NB4 (cell line): ENCODE results near the gene SPATA31C1.
"Not testable (repeated sequence)": the region's sequence is repeated elsewhere in the genome, so short reads cannot be mapped to it uniquely, and the experiment has no call there.

Source experiments
- MYC ChIP-seq: IDR thresholded peaks from 2 replicates; pipeline ENCODE4 v1.6.1; 2011; ENCODE audit warnings: low read depth, low read length
- POLR2A ChIP-seq: IDR thresholded peaks from 2 replicates; pipeline ENCODE4 v1.6.1; 2011; ENCODE audit warnings: mild to moderate bottlenecking; ENCODE audit not compliant: insufficient read length; ENCODE audit errors: extremely low read depth
- TF ChIP-seq, protein P1 (sequence below): IDR thresholded peaks from one replicate; pipeline ENCODE4 v1.5.1; 2012; ENCODE audit warnings: low read depth, low read length
- TF ChIP-seq, protein P2 (sequence below): IDR thresholded peaks from 2 replicates; pipeline ENCODE4 v1.6.1; 2011; ENCODE audit warnings: low read depth, low read length

DNA sequence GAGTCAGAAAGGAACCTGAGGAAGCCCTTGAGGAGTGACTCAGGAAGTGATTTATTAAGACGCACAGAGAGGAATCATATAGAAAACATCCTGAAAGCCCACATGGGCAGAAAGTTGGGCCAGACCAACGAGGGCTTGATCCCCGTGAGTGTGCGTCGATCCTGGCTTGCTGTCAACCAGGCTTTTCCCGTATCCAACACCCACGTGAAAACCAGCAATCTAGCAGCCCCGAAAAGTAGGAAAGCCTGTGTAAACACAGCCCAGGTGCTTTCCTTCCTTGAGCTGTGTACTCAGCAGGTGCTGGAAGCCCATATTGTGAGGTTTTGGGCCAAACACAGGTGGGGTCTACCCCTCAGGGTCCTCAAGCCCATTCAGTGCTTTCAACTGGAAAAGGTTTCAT is 3.8 kb downstream of the SPATA31C1 start:
- not testable (repeated sequence) for TF ChIP-seq MYC, POLR2A
- TF ChIP-seq, protein P1, sequence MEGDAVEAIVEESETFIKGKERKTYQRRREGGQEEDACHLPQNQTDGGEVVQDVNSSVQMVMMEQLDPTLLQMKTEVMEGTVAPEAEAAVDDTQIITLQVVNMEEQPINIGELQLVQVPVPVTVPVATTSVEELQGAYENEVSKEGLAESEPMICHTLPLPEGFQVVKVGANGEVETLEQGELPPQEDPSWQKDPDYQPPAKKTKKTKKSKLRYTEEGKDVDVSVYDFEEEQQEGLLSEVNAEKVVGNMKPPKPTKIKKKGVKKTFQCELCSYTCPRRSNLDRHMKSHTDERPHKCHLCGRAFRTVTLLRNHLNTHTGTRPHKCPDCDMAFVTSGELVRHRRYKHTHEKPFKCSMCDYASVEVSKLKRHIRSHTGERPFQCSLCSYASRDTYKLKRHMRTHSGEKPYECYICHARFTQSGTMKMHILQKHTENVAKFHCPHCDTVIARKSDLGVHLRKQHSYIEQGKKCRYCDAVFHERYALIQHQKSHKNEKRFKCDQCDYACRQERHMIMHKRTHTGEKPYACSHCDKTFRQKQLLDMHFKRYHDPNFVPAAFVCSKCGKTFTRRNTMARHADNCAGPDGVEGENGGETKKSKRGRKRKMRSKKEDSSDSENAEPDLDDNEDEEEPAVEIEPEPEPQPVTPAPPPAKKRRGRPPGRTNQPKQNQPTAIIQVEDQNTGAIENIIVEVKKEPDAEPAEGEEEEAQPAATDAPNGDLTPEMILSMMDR = not testable (repeated sequence)
- TF ChIP-seq, protein P2, sequence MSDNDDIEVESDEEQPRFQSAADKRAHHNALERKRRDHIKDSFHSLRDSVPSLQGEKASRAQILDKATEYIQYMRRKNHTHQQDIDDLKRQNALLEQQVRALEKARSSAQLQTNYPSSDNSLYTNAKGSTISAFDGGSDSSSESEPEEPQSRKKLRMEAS = not testable (repeated sequence)
